ENCODE results near the gene MTUS2. TPM values are rescaled to one million over a fixed set of nuclear protein-coding genes. Genes with fewer than 3 reads are reported as not detected.

Gene MTUS2
- total and polyA plus RNA-seq, 7 experiments from 2014 or later = 0.05 to 0.83 TPM; not detected in 5

DNA sequence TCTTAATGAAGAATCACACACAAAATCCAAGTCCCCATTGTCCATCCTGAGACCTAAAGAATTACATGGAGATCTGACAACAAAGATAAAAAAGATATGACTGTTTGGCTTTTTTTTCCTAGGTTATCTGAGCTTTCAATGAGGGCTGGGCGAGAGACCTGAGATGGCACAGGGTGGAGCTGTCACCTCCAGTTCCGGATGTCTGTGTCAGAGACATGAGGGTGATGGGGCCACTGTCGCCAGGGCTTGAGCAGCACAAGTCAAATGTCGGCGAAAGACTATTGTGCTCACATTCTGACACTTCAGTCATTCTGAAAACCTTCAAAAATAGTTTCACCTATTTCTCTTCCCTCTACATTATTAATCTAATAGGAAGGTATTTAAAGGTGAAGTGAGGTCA is 709.6 kb downstream of the MTUS2 start:
- no peak overlapping the region for H3K4me3 Mint-ChIP-seq
- H3K36me3 Mint-ChIP-seq = peaks cover 4 to 52% (median 24%) of the 10 kb centered on the region in 5 donors
- no peak overlapping the region for H3K4me3 ChIP-seq (ENCODE audit: low read length)
- intact Hi-C loops (cut with micrococcal nuclease) = no loop called here
- DNase-seq (no peak), ATAC-seq (peak; percentile 72)
- ChIA-PET POLR2A (no interaction called here), CTCF (no interaction called here)
- no peak overlapping the region for H3K27ac Mint-ChIP-seq
- H3K4me1 Mint-ChIP-seq = no peaks in the 10 kb centered on the region
- no peaks in the 10 kb centered on the region for H3K27me3 ChIP-seq (ENCODE audit: control insufficient read depth in 2 of 2, insufficient read depth in 2 of 2, low read length in 2 of 2)
- H3K27me3 Mint-ChIP-seq = no peaks in the 10 kb centered on the region
- H3K27ac ChIP-seq (ENCODE audit: low read depth, low read length) = no peak overlapping the region
- no peaks in the 10 kb centered on the region for H3K9me3 Mint-ChIP-seq
- H3K4me1 ChIP-seq (ENCODE audit: control insufficient read depth in 2 of 2, insufficient read depth in 2 of 2, low read length in 2 of 2) = peaks cover 0 to 8% of the 10 kb centered on the region in 2 donors
- peaks cover 0 to 61% (median 3%) of the 10 kb centered on the region in 3 experiments for H3K36me3 ChIP-seq (ENCODE audit: control insufficient read depth in 2 of 3, insufficient read depth in 3 of 3, low read length in 3 of 3)
- H3K9me3 ChIP-seq (ENCODE audit: control insufficient read depth in 2 of 3, low read length in 3 of 3) = no peaks in the 10 kb centered on the region

DNA sequence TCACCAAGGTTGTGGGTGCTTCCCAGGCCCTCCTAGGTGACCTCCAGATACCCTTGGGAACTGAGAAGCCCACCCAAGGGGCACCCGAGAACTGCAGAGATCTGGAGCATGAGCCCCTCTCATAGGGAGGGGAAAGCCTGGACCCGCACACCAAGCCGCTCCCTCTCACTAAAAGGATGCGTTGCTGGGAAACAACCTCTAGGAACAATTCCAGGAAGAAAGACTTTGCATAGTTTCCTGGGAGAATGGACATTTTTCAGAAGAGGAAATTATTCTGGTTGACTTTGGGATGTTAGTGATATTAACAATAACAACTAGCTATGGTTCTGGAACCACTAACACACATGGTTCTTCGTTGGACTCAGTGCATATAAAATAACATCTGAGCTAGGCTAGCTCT is 710.8 kb downstream of the MTUS2 start:
- Histone ChIP-seq H3K4me1 (ENCODE audit: control insufficient read depth in 2 of 2, insufficient read depth in 2 of 2, low read length in 2 of 2) (peaks cover 0 to 8% of the 10 kb centered on the region in 2 donors), H3K9me3 (ENCODE audit: control insufficient read depth in 2 of 3, low read length in 3 of 3) (no peaks in the 10 kb centered on the region), H3K4me3 (ENCODE audit: low read length) (no peak overlapping the region), H3K27ac (ENCODE audit: low read depth, low read length) (no peak overlapping the region), H3K36me3 (ENCODE audit: control insufficient read depth in 2 of 3, insufficient read depth in 3 of 3, low read length in 3 of 3) (peaks cover 0 to 62% (median 3%) of the 10 kb centered on the region in 3 experiments), H3K27me3 (ENCODE audit: control insufficient read depth in 2 of 2, insufficient read depth in 2 of 2, low read length in 2 of 2) (no peaks in the 10 kb centered on the region)
- Mint-ChIP-seq H3K4me1 (no peaks in the 10 kb centered on the region), H3K36me3 (peaks cover 4 to 57% (median 24%) of the 10 kb centered on the region in 5 donors), H3K27me3 (no peaks in the 10 kb centered on the region), H3K9me3 (no peaks in the 10 kb centered on the region), H3K4me3 (no peak overlapping the region), H3K27ac (no peak overlapping the region)
- ATAC-seq (no peak), DNase-seq (no peak)
- ChIA-PET CTCF (interaction anchor here (0.6 kb wide), 1 partner anchor 57 kb away, joined by 3 read pairs; no protein-coding TSS in a partner anchor), POLR2A (no interaction called here)
- intact Hi-C loops (cut with micrococcal nuclease) = no loop called here

DNA sequence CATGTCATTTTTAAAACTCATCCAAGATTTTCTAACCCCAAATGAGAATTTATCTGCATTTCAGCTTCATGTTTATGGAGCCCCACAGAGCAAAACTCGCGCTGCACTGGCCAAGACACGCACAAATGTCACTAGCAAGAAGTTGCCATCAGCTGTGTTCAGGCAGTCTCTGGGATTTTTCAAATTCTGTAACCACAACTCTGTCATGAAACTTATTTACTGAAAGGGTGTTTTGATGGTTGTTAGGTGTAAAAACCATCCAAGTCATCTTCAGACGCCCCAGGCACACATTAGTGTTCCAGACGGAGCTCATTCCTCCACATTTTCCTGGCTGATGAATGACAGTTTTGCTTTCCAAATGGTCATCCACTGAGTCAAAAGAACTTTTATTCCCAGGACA is 712.0 kb downstream of the MTUS2 start:
- H3K27me3 Mint-ChIP-seq = no peaks in the 10 kb centered on the region
- H3K4me1 Mint-ChIP-seq = no peaks in the 10 kb centered on the region
- ATAC-seq (no peak), DNase-seq (no peak)
- H3K27ac Mint-ChIP-seq = no peak overlapping the region
- Histone ChIP-seq H3K36me3 (ENCODE audit: control insufficient read depth in 2 of 3, insufficient read depth in 3 of 3, low read length in 3 of 3) (peaks cover 0 to 62% (median 3%) of the 10 kb centered on the region in 3 experiments), H3K27me3 (ENCODE audit: control insufficient read depth in 2 of 2, insufficient read depth in 2 of 2, low read length in 2 of 2) (no peaks in the 10 kb centered on the region), H3K4me1 (ENCODE audit: control insufficient read depth in 2 of 2, insufficient read depth in 2 of 2, low read length in 2 of 2) (peaks cover 0 to 8% of the 10 kb centered on the region in 2 donors), H3K9me3 (ENCODE audit: control insufficient read depth in 2 of 3, low read length in 3 of 3) (no peaks in the 10 kb centered on the region), H3K4me3 (ENCODE audit: low read length) (no peak overlapping the region), H3K27ac (ENCODE audit: low read depth, low read length) (no peak overlapping the region)
- ChIA-PET CTCF (no interaction called here), POLR2A (interaction anchor here (0.8 kb wide), 1 partner anchor 417 kb away, joined by 3 read pairs; no protein-coding TSS in a partner anchor)
- H3K4me3 Mint-ChIP-seq = no peak overlapping the region
- intact Hi-C loops (cut with micrococcal nuclease) = no loop called here
- H3K36me3 Mint-ChIP-seq = peaks cover 7 to 54% (median 28%) of the 10 kb centered on the region in 5 donors
- no peaks in the 10 kb centered on the region for H3K9me3 Mint-ChIP-seq

DNA sequence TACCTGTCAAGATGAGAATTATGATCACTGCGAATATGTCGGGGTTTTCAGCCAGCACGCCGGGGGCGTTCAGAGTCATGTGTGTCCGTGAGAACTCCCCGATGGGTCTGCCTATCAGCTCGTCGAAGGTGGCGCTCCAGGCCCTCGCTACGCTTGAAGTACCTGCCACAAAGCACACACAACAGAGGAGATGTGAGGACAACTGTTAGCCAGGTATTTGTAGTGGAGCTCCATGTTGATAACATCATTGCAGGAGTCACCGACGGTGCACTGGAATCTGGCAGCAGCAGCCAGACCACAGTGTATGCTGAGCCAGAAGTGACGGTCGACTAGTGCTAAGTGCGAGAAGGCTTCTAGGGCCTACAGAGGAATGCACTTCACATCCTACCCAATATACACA is 712.7 kb downstream of the MTUS2 start:
- no peak overlapping the region for H3K27ac Mint-ChIP-seq
- no peak overlapping the region for H3K4me3 Mint-ChIP-seq
- no peak overlapping the region for H3K4me3 ChIP-seq (ENCODE audit: low read length)
- intact Hi-C loops (cut with micrococcal nuclease) = no loop called here
- peaks cover under 1 to 2% (median under 1%) of the 10 kb centered on the region in 7 donors for H3K4me1 Mint-ChIP-seq
- no peaks in the 10 kb centered on the region for H3K9me3 Mint-ChIP-seq
- no peaks in the 10 kb centered on the region for H3K9me3 ChIP-seq (ENCODE audit: control insufficient read depth in 2 of 3, low read length in 3 of 3)
- ATAC-seq = no peak
- H3K27me3 ChIP-seq (ENCODE audit: control insufficient read depth in 2 of 2, insufficient read depth in 2 of 2, low read length in 2 of 2) = no peaks in the 10 kb centered on the region
- peaks cover 0 to 55% (median 3%) of the 10 kb centered on the region in 3 experiments for H3K36me3 ChIP-seq (ENCODE audit: control insufficient read depth in 2 of 3, insufficient read depth in 3 of 3, low read length in 3 of 3)
- no peak overlapping the region for H3K27ac ChIP-seq (ENCODE audit: low read depth, low read length)
- no peaks in the 10 kb centered on the region for H3K27me3 Mint-ChIP-seq
- peaks cover 0 to 8% of the 10 kb centered on the region in 2 donors for H3K4me1 ChIP-seq (ENCODE audit: control insufficient read depth in 2 of 2, insufficient read depth in 2 of 2, low read length in 2 of 2)
- H3K36me3 Mint-ChIP-seq = peaks cover 7 to 55% (median 28%) of the 10 kb centered on the region in 5 donors
- DNase-seq = no peak
- CTCF ChIA-PET = no interaction called here
- POLR2A ChIA-PET = interaction anchor here (0.8 kb wide), 1 partner anchor 418 kb away, joined by 3 read pairs; no protein-coding TSS in a partner anchor

DNA sequence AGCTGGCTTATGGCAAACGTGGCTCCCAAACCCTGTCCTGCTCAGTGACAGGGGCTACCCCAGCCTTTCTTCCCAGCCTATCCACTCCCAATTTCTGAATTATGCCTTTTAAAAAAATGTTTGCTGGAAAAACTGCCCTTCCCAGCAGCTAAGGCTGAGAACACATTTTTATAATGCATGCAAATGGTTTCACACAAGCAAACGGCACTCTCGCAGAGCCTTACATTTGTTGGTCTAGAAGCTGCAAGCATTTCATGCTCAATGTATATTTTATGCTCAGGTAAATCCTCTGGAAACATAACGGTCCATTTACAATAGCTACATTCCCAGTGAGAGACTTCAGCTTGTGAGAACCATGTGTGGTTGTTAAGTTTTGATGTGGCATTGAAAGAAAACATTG is 713.9 kb downstream of the MTUS2 start:
- intact Hi-C loops (cut with micrococcal nuclease) = no loop called here
- ChIA-PET CTCF (no interaction called here), POLR2A (no interaction called here)
- Mint-ChIP-seq H3K36me3 (peaks cover 7 to 52% (median 25%) of the 10 kb centered on the region in 5 donors), H3K27me3 (no peaks in the 10 kb centered on the region), H3K9me3 (no peaks in the 10 kb centered on the region), H3K4me3 (no peak overlapping the region), H3K4me1 (peaks cover 4 to 9% (median 6%) of the 10 kb centered on the region in 7 donors), H3K27ac (peak overlapping the region in 1 of 9 donors; percentile 40)
- ATAC-seq (no peak), DNase-seq (no peak)
- Histone ChIP-seq H3K27me3 (ENCODE audit: control insufficient read depth in 2 of 2, insufficient read depth in 2 of 2, low read length in 2 of 2) (no peaks in the 10 kb centered on the region), H3K4me3 (ENCODE audit: low read length) (no peak overlapping the region), H3K4me1 (ENCODE audit: control insufficient read depth in 2 of 2, insufficient read depth in 2 of 2, low read length in 2 of 2) (peaks cover 0 to 6% of the 10 kb centered on the region in 2 donors), H3K9me3 (ENCODE audit: control insufficient read depth in 2 of 3, low read length in 3 of 3) (no peaks in the 10 kb centered on the region), H3K27ac (ENCODE audit: low read depth, low read length) (no peak overlapping the region), H3K36me3 (ENCODE audit: control insufficient read depth in 2 of 3, insufficient read depth in 3 of 3, low read length in 3 of 3) (peaks cover 0 to 42% (median 3%) of the 10 kb centered on the region in 3 experiments)

DNA sequence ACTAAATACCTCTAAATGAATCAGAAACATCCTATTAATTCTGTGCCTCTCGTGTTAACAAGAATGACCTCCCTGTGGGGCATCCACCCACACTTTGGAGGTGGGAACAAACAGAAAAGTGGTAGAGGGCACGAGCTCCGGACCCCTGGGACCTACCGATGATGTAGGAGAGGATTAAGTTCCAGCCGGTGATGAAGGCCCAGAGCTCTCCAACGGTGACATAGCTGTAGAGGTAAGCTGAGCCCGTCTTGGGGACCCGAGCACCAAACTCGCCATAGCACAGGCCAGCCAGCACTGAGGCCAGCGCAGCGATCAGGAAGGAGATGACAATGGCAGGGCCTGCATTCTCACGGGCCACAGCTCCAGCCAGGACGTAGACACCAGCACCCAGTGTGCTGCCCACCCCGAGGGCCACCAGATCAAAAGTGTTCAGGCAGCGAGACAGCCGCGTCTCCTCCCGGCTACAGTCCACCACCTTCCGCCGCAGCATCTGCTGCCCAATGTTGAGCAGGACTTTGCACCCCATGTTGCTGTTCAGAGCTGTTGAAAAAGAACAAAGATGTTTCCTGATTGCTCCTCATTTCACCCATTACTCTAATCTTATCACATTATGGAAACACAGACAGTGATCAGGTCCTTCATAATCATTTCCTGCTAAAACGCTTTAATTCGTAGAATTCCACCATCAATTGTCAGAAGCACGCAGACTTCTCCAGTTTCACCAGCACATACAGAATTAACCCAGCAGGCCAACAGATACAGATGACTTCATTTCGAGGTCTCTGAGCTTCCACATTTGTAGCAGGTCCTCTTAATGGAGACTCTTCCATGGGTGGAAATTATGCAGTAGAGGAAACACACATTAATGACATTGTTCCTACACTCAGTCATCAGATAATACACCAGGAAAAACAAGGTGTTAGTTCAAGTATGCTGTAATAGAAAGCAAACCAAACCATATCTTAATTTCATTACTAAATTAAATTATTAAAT is 715.8 kb downstream of the MTUS2 start:
- H3K27me3 ChIP-seq (ENCODE audit: control insufficient read depth in 2 of 2, insufficient read depth in 2 of 2, low read length in 2 of 2) = no peaks in the 10 kb centered on the region
- Mint-ChIP-seq H3K36me3 (peaks cover 4 to 43% (median 20%) of the 10 kb centered on the region in 5 donors), H3K27ac (peak overlapping the region in 1 of 9 donors; percentile 51), H3K4me1 (peaks cover 7 to 12% (median 9%) of the 10 kb centered on the region in 7 donors), H3K9me3 (no peaks in the 10 kb centered on the region), H3K27me3 (no peaks in the 10 kb centered on the region), H3K4me3 (no peak overlapping the region)
- no peak overlapping the region for H3K4me3 ChIP-seq (ENCODE audit: low read length)
- DNase-seq (no peak), ATAC-seq (no peak)
- CTCF ChIA-PET = no interaction called here
- intact Hi-C loops (cut with micrococcal nuclease) = no loop called here
- POLR2A ChIA-PET = no interaction called here
- H3K9me3 ChIP-seq (ENCODE audit: control insufficient read depth in 2 of 3, low read length in 3 of 3) = no peaks in the 10 kb centered on the region
- no peak overlapping the region for H3K27ac ChIP-seq (ENCODE audit: low read depth, low read length)
- no peaks in the 10 kb centered on the region for H3K4me1 ChIP-seq (ENCODE audit: control insufficient read depth in 2 of 2, insufficient read depth in 2 of 2, low read length in 2 of 2)
- peaks cover 0 to 31% (median 0%) of the 10 kb centered on the region in 3 experiments for H3K36me3 ChIP-seq (ENCODE audit: control insufficient read depth in 2 of 3, insufficient read depth in 3 of 3, low read length in 3 of 3)
